COLO668 (cell line): Measurements from ENCODE around the gene B9D2.
A peak's percentile ranks its signal among the peaks of the same experiment; 100 is the strongest.
"Not testable (repeated sequence)": the region's sequence is repeated elsewhere in the genome, so short reads cannot be mapped to it uniquely, and the experiment has no call there.

ENCODE experiments used
- DNase-seq: peaks from one replicate; lab custom pipeline; 2025; ENCODE audit not compliant: unreplicated experiment; lab: John Stamatoyannopoulos, UW

Gene B9D2

GRCh38 chr19:41356984-41357739 lies 6.8 kb downstream of the B9D2 start:
- no peak for DNase-seq

DNA sequence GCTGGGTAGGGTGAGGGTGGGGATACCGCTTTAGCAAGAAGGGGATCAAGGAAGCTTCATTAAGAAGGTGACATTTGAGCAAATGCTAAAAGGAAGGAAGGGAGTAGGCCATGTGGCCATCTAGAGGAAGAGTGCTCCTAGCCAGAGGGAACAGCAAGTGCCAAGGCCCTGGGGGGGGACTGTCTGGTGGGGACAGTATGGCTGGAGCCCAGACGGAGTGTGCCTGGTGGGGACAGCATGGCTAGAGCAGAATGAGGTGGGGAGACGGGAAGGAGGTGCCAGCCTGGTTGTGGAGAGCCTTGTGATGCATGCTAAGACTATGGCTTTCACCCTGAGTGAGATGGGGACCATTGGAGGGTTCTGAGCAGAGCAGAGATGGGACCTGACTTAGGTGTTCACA lies 8.1 kb downstream of the B9D2 start:
- DNase-seq, result no peak

DNA sequence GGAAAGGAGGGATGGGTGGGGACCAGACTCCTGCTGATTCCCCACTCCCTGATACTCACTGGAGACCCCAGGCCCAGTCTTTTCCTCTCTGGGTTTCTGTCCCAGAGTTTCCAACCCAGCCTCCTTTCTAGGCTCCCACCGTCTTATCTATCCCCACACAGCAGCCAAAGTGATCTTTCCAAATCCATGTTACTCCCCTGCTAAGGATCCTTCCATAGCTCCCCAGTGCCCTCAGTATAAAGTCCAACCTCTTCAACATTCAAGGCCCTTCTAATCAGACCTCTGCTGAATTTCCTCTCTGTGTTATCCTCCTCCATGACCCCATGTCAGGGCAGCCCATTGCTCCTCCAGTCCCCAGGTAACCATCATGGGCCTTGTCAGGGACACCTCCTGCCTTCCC lies 8.9 kb downstream of the B9D2 start:
- no peak for DNase-seq

DNA sequence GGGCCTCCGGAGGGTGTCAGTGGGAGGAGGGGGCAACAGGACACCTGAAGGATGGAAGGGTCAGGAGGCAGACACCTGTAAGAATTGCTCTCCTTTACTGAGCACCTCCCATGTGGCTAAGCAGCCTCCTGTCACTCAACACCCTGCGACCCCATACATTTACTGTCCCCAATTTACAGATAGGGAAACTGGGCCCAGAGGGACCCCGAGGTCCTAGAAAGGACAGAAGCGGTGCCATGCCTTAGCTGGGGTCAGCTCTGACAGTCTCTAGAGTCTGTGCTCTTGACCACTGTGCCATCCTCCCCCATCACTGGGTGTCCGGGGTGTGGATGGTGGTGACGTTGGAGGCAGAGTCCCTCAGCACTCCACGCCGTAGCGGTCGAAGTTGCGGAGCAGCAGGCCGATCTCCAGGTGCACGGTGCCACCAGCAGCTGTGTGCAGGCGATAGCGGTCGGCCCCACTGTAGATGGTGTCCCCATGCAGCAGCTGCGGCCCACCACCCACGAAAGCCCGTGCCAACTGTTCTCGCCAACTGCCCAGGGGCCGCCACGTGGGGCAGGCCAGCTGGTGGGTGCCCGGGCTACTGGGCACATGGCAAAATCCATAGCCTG lies 9.5 kb downstream of the B9D2 start:
- DNase-seq, result no peak

GRCh38 chr19:41353466-41354342 lies 10.2 kb downstream of the B9D2 start, which contains the start of gene TGFB1:
TSS of gene TGFB1 (minus strand) at chr19:41353922. CDS start at chr19:41353044, 878 bp downstream.
- DNase-seq, result peak; percentile 50

- DNase-seq, result peak; percentile 35
These were observed 11.1 kb downstream of the B9D2 start for GRCh38 chr19:41352609-41353465.

DNA sequence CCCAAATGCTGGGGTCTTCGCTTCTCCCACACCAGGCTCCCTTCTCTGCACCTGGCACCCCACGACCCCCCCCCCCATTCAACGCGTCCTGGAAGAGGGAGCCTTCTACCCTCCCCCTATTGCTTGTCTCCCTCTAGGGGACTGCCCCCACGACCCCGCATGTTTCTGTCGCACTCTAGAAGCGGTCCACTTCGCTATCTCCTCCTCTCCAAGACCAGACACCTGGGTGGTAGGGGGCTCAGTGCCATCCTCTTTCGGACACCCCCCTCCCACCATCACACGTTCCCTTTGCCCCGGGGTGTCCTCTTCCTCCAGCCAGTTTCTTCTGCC lies 11.7 kb downstream of the B9D2 start:
- DNase-seq, result no peak

GRCh38 chr19:41351339-41352245 lies 12.4 kb downstream of the B9D2 start:
- DNase-seq, result peak; percentile 7

DNA sequence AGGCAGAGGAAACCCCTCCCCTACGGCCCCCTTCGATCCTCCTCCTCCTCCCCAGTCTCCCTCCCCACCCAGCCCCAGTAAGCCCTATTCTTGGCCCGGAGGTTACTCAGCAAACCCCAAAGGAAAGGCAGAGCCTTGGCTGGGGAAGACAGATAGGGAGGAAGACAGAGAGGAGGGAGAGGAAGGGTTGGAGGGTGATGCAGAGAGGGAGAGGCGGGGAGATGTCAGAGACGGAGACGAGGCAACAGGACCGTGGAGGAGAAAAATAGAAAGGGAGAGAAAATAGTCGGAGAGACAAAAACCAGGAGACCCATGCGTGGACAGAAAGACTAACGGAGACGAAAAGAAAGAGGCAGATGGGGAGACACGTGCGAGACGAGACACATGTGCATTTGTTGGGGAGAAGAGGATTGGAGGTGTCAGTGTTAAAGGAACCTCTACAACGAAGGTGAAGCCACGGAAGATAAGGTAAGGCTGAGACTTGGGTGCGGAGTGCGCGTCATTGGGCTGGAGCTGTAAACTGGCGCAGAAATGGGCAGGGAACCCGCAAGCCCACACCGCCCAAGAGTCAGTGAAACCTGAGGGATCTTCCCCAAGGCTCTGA lies 13.1 kb downstream of the B9D2 start:
- DNase-seq, result no peak

GRCh38 chr19:41346916-41347315 lies 17.0 kb downstream of the B9D2 start:
- not testable (repeated sequence) for DNase-seq

DNA sequence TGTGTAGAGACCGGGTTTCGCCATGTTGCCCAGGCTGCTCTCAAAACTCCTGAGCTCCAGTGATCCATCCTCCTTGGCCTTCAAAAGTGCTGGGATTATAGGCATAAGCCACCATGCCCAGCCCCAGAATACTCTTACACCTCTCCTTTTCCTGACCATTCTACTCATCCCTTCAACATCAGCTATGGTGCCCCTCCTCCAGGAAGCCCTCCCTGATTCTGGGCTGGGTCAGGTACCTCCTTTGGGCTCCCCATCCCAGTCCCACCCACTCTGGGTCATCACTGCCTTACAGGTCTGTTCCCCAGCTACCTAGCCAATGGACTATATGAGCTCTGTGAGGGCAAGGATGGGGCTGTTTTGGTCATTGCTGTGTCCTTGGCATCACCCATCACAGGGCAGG lies 19.8 kb downstream of the B9D2 start:
- no peak for DNase-seq

- peak; percentile 60 for DNase-seq
These were observed 22.1 kb downstream of the B9D2 start for GRCh38 chr19:41341669-41342490.

- no peak for DNase-seq
These were observed 24.0 kb downstream of the B9D2 start for GRCh38 chr19:41339936-41340335.

DNA sequence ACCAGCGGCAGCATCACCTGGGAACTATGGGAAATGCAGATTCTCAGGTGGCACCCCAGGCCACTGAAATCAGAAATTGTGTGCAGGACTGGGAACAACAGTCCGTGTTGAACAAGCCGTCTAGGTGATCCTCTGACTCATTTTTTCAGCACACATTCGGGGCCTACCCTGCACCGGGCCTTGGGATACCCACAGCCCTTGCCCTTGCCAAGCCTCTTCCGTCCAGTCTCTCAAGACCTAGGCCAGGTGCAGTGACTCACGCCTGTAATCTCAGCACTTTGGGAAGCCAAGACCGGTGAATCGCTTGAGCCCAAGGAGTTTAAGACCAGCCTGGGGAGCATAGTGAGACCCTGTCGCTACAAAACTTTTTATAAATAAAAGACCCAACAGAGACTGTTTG lies 28.5 kb downstream of the B9D2 start:
- no peak for DNase-seq

- DNase-seq, result no peak
These were observed 29.2 kb downstream of the B9D2 start for GRCh38 chr19:41334793-41335192.

DNA sequence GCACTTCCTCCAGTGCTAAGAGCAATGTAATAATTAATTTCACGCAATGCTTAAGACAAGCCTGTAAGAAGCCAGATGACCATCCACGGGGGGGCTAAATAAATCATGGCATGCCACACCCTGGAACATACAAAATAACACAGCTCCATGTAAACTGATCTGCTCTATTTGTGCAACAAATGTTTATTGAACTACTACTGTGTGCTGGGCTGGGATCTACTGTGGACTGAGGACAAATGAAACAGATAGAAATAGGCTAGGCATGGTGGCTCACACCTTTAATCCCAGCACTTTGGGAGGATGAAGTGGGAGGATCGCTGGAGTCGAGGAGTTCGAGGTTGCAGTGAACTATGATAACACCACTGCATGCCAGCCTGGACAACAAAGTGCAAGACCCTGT lies 31.5 kb downstream of the B9D2 start:
- no peak for DNase-seq

GRCh38 chr19:41332000-41332399 lies 31.9 kb downstream of the B9D2 start:
- no peak for DNase-seq

- DNase-seq, result no peak
These were observed 32.8 kb downstream of the B9D2 start for GRCh38 chr19:41330946-41331678.
